HG02981 (cell line): ENCODE measurements around the gene EFCAB9.
A peak's percentile ranks its signal among the peaks of the same experiment; 100 is the strongest.

Source experiments
- ATAC-seq: cut with Tn5 transposase; IDR thresholded peaks from one replicate; pipeline ENCODE4 v1.9.1; 2021; ENCODE audit warnings: mild to moderate bottlenecking, moderate library complexity; ENCODE audit not compliant: unreplicated experiment

EFCAB9 gene

DNA sequence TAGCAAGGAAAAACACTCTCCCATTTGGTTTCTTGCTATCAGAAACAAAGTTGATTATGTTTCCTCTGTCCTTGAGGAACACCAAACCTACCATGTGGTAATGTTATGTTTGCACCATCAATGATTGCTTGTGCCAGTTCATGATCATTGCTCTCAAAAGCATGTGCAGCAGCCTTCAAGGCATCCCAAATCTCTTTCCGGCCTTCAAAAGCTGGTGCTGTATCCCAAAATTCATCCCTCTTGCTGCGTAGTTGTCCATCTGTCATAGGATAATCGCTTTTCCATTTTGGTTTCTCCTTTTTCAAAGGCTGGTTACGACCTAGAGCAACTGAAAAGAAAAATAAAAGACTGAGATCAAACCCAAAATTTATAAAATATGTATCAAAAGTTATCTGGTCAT, 40.1 kb downstream of the EFCAB9 start:
- no peak for ATAC-seq

DNA sequence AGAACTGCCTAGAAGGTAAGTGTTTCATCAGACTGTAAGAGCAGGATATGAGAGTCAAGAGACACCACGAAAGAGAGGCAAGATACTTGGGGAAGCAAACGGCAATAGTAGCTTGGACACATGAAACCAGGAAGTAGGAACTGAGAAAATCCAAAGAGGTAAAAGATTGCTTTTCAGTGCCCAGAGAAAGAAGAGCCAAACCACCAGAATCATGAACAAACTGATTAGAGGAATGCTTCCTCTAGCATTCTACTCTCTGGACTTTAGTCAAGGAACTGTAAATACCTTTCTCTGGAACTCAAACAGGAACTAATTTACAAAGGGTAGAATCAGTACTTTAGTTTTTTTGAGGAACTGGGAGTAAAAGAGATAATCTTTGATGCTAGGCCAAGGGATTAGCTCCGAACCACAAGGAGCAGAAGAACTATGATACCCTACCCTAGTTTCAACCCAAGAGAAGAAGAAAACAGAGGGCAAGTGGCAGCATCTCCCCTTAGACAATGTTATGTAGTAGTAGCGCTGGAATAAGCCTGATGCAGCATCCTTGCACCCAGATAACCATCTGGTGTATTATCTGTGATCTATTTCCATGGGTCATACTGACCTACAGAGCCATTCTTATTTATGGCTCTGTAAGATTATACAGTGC, 41.3 kb downstream of the EFCAB9 start:
- peak; percentile 52 for ATAC-seq

DNA sequence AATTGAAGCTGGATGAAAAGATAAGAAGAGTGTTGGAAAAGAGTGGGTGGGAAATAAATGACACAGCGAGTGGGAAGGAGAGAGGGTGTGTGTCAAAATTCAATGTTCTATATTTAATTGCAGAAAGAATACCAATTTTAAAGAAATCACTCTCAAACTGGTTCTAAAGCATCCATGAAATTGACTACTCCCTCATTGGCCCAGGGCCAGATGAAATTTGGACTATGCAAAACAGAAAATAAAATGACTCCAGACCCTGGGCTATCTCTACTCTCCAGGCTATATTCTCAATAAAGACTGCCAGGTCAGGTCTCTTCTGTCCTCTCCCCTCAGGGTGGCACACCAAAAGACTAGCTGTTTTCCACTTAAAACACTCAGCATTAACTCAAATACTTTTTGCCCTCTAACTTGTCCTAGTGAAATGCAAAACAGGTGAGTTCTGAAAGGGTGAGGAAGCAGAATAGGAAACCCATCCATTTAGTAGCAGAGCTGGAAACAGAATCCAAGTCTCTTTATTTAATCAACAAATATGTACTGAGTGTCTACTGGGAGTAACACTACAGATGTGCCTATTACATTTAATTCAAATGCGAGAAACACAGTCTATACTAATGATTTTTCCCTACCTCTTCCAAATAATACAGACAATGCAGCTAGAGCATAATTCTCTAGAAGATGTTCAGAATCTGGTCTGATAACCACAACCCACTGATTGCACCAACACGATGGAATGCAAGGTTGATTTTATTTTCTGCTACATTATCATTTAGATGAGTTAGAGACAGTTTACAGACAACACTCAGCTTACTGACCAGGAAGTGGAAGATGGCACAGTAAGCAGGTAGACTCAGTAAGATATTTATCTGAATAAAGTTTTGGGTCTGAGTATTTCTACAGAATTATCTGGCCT, 42.1 kb downstream of the EFCAB9 start:
- no peak for ATAC-seq

DNA sequence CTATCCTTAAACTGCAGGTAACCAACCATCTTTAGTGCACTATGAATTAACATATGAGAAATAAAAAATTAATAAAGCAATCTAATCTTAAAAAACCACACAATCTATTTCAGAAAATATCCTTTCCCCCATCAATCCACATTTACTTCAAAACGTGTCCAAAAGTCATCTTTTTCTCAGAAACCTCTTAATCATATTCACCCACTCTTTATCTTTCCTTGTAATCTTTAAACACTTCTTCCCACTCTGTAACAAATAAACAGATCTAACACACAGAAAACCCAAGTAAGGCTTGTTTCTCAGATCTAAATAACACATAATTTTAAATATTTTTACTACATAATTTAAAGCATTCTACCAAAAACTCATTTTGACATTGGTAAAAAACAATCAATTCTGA, 44.4 kb downstream of the EFCAB9 start:
- no peak for ATAC-seq

DNA sequence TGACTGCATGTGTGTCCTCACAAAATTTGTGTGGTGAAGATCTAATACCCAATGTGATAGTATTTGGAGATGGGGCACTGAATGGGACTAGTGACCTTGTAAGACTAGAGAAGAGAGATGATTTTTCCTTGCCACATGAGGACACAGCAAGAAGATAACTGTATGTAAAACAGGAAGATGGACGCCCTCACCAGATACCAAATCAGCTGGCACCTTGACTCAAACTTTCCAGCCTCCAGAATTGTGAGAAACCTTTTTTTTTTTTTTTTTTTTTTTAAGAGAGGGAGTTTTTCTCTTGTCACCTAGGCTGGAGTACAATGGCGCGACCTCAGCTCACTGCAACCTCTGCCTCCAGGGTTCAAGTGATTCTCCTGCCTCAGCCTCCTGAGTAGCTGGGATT, 49.3 kb downstream of the EFCAB9 start:
- no peak for ATAC-seq

DNA sequence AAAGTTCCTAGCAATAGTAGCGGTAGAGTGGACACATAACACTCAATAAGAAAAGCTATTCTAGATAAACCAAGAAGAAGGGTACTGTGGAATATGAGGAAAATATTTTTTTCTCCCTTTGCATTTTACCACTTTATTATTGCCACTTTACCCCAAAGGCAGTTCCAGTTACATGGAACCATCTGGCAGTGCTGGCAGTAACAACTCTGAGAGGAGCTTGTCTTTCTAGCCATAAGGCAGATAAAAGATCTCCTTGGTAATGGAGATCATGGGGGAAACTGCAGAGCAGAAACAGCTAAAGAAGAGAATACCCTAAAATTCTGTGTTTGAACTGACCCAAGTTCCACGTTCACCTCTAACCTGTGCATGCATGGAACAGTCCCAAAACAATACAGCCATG, 51.1 kb downstream of the EFCAB9 start:
- ATAC-seq: no peak

DNA sequence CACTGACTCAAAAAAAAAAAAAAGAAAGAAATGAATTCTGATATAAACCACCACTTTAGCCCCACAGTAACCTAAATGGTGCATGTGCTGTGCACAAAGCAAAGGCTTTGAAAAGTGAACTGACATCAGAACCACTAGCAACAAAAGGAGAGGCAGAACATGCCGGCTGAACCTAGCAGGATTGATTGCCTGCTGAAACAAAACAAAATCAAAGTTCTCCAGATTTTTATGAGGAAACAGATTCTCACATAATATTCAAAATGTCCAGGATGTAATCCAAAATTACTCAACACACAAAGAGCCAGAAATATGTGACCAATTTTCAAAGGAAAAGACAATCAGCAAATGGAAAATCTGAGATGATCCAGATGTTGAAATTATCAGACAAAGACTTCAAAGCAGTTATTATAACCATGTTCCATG, 51.7 kb downstream of the EFCAB9 start:
- no peak for ATAC-seq

DNA sequence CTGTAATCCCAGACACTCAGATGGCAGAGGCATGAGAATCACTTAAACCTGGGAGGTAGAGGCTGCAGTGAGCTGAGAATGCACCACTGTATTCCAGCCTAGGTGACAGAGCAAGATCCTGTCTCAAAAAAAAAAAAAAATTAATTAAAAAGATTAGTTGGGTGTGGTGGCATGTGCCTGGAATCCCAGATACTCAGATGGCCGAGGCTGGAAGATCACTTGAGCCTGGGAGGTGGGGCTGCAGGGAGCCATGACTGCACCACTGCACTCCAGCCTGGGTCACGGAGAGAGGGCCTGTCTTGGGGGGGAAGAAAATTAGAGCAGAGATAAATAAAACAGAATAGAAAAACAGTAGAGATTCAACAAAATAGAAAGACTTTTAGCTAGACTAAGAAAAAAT, 54.7 kb downstream of the EFCAB9 start:
- no peak for ATAC-seq

DNA sequence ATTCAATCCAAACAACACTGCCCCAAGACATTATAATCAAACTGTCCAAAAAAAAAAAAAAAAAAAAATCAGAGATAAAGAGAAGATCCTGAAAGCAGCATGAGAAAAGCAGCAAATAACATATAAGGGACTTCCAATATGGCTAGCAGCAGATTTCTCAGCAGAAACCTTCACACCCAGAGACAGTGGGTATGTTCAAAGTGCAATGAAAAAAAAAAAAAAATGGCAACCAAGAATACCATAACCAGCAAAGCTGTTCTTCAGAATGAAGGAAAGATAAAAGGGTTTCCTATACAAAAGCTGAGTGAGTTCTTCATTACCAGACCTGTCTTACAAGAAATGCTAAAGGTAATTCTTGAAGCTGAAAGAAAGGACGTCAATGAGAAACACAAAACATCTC, 57.4 kb downstream of the EFCAB9 start:
- ATAC-seq: no peak

DNA sequence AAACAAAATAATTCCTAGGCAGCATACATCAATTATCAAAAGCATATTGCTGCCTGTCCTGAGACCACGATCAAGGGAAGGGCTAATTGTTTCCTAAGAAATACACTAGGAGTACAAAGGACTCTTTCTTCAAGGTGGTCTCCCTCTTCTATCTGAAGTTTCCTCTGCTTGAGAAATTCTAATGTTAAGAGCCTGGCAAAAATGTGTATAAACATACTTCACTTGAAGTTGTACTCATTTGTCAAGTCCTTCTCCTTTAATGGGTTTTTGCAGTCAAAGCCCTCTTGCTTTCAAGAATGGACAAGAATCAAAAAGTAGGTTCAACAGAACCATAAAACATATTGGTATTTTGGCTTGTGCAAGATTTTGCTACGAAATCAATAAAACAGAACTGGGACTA, 58.5 kb downstream of the EFCAB9 start:
- ATAC-seq: no peak
